H1 (cell line): ENCODE data around the gene RNFT2. TPM values are rescaled to one million over a fixed set of nuclear protein-coding genes. Genes with fewer than 3 reads are reported as not detected.

Experiments used
- CTCF ChIA-PET: fragments of 300-600 bp; sonication (Branson Sonifier 250); formaldehyde crosslinking; loops from one replicate; lab custom pipeline; 2021; ENCODE audit not compliant: partially characterized antibody; lab: Charles Lee
- POLR2A ChIA-PET: fragments of 300-600 bp; sonication (Branson Sonifier 250); formaldehyde crosslinking; loops from one replicate; lab custom pipeline; 2021; ENCODE audit warnings: inconsistent platforms; ENCODE audit not compliant: partially characterized antibody; lab: Charles Lee
- DNase-seq, 2 experiments: peaks; one replicate each; pipeline versions ENCODE4 v3.0.0 to v3.0.0-alpha.2; 2010 to 2022; ENCODE audit warnings: low spot score in 2 of 2, low read depth in 1 of 2, mixed read lengths in 1 of 2
- FAIRE-seq: peaks from 2 replicates; lab custom pipeline; 2011; peaks lifted over from hg19 to GRCh38; lab: Jason Lieb, UNC
- H2AFZ ChIP-seq: 2 replicates; pipeline ENCODE4 v1.8.1; 2012; ENCODE audit warnings: low read length, inconsistent platforms
- H2AK5ac ChIP-seq: 2 replicates; pipeline ENCODE4 v1.6.1; 2013; ENCODE audit warnings: low read depth, low read length
- H2BK120ac ChIP-seq: replicated peaks from 2 replicates; pipeline ENCODE3; 2013; ENCODE audit warnings: low read depth, low read length, inconsistent platforms
- H2BK12ac ChIP-seq: 2 replicates; pipeline ENCODE4 v1.6.1; 2013; ENCODE audit warnings: low read depth, low read length
- H2BK15ac ChIP-seq: 2 replicates; pipeline ENCODE4 v1.6.1; 2013; ENCODE audit warnings: low read length
- H2BK20ac ChIP-seq: 2 replicates; pipeline ENCODE4 v1.6.1; 2013; ENCODE audit warnings: low read length
- H2BK5ac ChIP-seq: 2 replicates; pipeline ENCODE4 v1.6.1; 2013; ENCODE audit warnings: low read depth, low read length
- H3K14ac ChIP-seq: 2 replicates; pipeline ENCODE4 v1.6.1; 2013; ENCODE audit warnings: inconsistent platforms; ENCODE audit not compliant: insufficient read length
- H3K18ac ChIP-seq: 2 replicates; pipeline ENCODE4 v1.6.1; 2013; ENCODE audit warnings: low read length; ENCODE audit errors: extremely low read depth
- H3K23ac ChIP-seq: 2 replicates; pipeline ENCODE4 v1.6.1; 2013; ENCODE audit warnings: inconsistent platforms; ENCODE audit not compliant: insufficient read length
- H3K23me2 ChIP-seq: 2 replicates; pipeline ENCODE4 v1.6.1; 2013; ENCODE audit warnings: low read depth, low read length
- H3K27ac ChIP-seq: 2 replicates; pipeline ENCODE4 v1.6.1; 2011; ENCODE audit warnings: low read depth, low read length, inconsistent platforms
- H3K27me3 ChIP-seq, 4 experiments: replicated peaks in 1 of 4; 1 replicate in 1 of 4; 2 replicates in 3 of 4; pipeline versions ENCODE4 v1.6.1 to v1.8.1; 2011 to 2013; ENCODE audit warnings: low read length in 3 of 4, mild to moderate bottlenecking in 3 of 4, inconsistent platforms in 2 of 4, mixed read lengths in 2 of 4, moderate library complexity in 1 of 4; ENCODE audit not compliant: control insufficient read depth in 3 of 4, insufficient read depth in 3 of 4; ENCODE audit errors: extremely low read depth in 1 of 4
- H3K36me3 ChIP-seq, 4 experiments: 2 replicates each; pipeline versions ENCODE4 v1.6.1 to v1.8.1; 2011 to 2013; ENCODE audit warnings: mild to moderate bottlenecking in 4 of 4, low read length in 3 of 4, moderate library complexity in 2 of 4, control low read depth in 1 of 4, inconsistent platforms in 1 of 4; ENCODE audit not compliant: insufficient read depth in 4 of 4, control insufficient read depth in 2 of 4
- H3K4ac ChIP-seq: replicated peaks from 2 replicates; pipeline ENCODE3; 2013; ENCODE audit warnings: low read length, low read depth, mixed read lengths, inconsistent platforms; ENCODE audit not compliant: insufficient read length
- H3K4me1 ChIP-seq, 4 experiments: replicated peaks in 1 of 4; 1 replicate in 1 of 4; 2 replicates in 3 of 4; pipeline versions ENCODE4 v1.6.1 to v1.8.1; 2011 to 2013; ENCODE audit warnings: low read length in 3 of 4, inconsistent platforms in 2 of 4, mixed read lengths in 1 of 4; ENCODE audit not compliant: insufficient read depth in 4 of 4, control insufficient read depth in 3 of 4
- H3K4me2 ChIP-seq, 2 experiments: 2 replicates each; pipeline versions ENCODE4 v1.6.1 to v1.8.1; 2011 to 2013; ENCODE audit warnings: low read depth in 2 of 2, low read length in 2 of 2, control low read depth in 1 of 2, inconsistent platforms in 1 of 2, mild to moderate bottlenecking in 1 of 2; ENCODE audit not compliant: insufficient read depth in 1 of 2
- H3K4me3 ChIP-seq, 4 experiments: fragments of 200-600, 300-600 bp in 1 of 4; sonication (generic), shearing (Covaris generic), sonication (Bioruptor Twin) in 1 of 4; 2 replicates each; pipeline versions ENCODE4 v1.5.1 to v1.8.1; 2011 to 2016; ENCODE audit warnings: low read length in 4 of 4, low read depth in 3 of 4, control low read depth in 2 of 4, inconsistent platforms in 2 of 4, mild to moderate bottlenecking in 2 of 4, mixed read lengths in 1 of 4, moderate library complexity in 1 of 4; ENCODE audit not compliant: insufficient read depth in 2 of 4; ENCODE audit errors: extremely low read depth in 1 of 4
- H3K56ac ChIP-seq: replicated peaks from 2 replicates; pipeline ENCODE3; 2013; ENCODE audit warnings: low read depth, mild to moderate bottlenecking, mixed read lengths, low read length, inconsistent platforms; ENCODE audit not compliant: insufficient read length
- H3K79me1 ChIP-seq: 2 replicates; pipeline ENCODE4 v1.6.1; 2013; ENCODE audit warnings: low read depth, low read length, control low read depth
- H3K79me2 ChIP-seq, 2 experiments: 2 replicates each; pipeline versions ENCODE4 v1.6.1 to v1.8.1; 2012 to 2013; ENCODE audit warnings: low read length in 2 of 2, mild to moderate bottlenecking in 2 of 2, inconsistent platforms in 1 of 2; ENCODE audit not compliant: insufficient read depth in 2 of 2, control insufficient read depth in 1 of 2
- H3K9ac ChIP-seq, 4 experiments: replicated peaks in 1 of 4; 1 replicate in 1 of 4; 2 replicates in 3 of 4; pipeline versions ENCODE4 v1.6.1 to v1.8.1; 2011 to 2013; ENCODE audit warnings: low read depth in 3 of 4, low read length in 3 of 4, control low read depth in 2 of 4, mild to moderate bottlenecking in 2 of 4, moderate library complexity in 2 of 4, inconsistent platforms in 1 of 4; ENCODE audit errors: extremely low read depth in 1 of 4
- H3K9me3 ChIP-seq, 2 experiments: 2 replicates each; pipeline versions ENCODE4 v1.6.1 to v1.8.1; 2012 to 2013; ENCODE audit warnings: mild to moderate bottlenecking in 2 of 2, moderate library complexity in 2 of 2, control low read depth in 1 of 2, inconsistent platforms in 1 of 2, low read depth in 1 of 2, low read length in 1 of 2, mixed read lengths in 1 of 2; ENCODE audit not compliant: insufficient read depth in 2 of 2
- H4K20me1 ChIP-seq, 2 experiments: replicated peaks in 1 of 2; 2 replicates each; pipeline versions ENCODE3 to v1.8.1; 2011 to 2013; ENCODE audit warnings: inconsistent platforms in 2 of 2, low read length in 2 of 2, mild to moderate bottlenecking in 1 of 2; ENCODE audit not compliant: insufficient read depth in 2 of 2, control insufficient read depth in 1 of 2
- H4K5ac ChIP-seq: 2 replicates; pipeline ENCODE4 v1.6.1; 2013; ENCODE audit warnings: low read length, low read depth, mixed read lengths, inconsistent platforms; ENCODE audit not compliant: insufficient read length
- H4K8ac ChIP-seq: 2 replicates; pipeline ENCODE4 v1.8.0; 2013; ENCODE audit warnings: mild to moderate bottlenecking, moderate library complexity, low read length, inconsistent platforms; ENCODE audit not compliant: insufficient read depth; ENCODE audit errors: extremely low read depth
- H4K91ac ChIP-seq: replicated peaks from 2 replicates; pipeline ENCODE3; 2013; ENCODE audit warnings: low read length, mixed read lengths, inconsistent platforms; ENCODE audit not compliant: insufficient read length
- BACH1 ChIP-seq: IDR thresholded peaks from 2 replicates; pipeline ENCODE4 v1.6.1; 2012; ENCODE audit warnings: low read length, improper control_type of control experiment
- CEBPB ChIP-seq: IDR thresholded peaks from 2 replicates; pipeline ENCODE4 v1.6.1; 2012; ENCODE audit warnings: low read depth, low read length
- JUND ChIP-seq: IDR thresholded peaks from 2 replicates; pipeline ENCODE4 v1.6.1; 2011; ENCODE audit warnings: mild to moderate bottlenecking, improper control_type of control experiment, low read length
- RAD21 ChIP-seq, 2 experiments: IDR thresholded peaks in 1 of 2; conservative IDR thresholded peaks in 1 of 2; 2 replicates each; pipeline ENCODE4 v1.6.1; 2011; ENCODE audit warnings: low read depth in 2 of 2, low read length in 2 of 2, improper control_type of control experiment in 1 of 2, inconsistent platforms in 1 of 2, mild to moderate bottlenecking in 1 of 2, moderate library complexity in 1 of 2
- WGBS, 2 experiments: shearing (Covaris generic) in 1 of 2; methylation state at CpG; one replicate each; pipeline versions ENCODE4 v1.1.6 to v1.1.7; 2013 to 2015; ENCODE audit warnings: low lambda C conversion rate in 2 of 2, mixed read lengths in 2 of 2, inconsistent platforms in 1 of 2, low coverage in 1 of 2, missing lambda C conversion rate in 1 of 2; ENCODE audit not compliant: insufficient replicate concordance in 2 of 2, insufficient coverage in 1 of 2, insufficient read length in 1 of 2; ENCODE audit errors: extremely low coverage in 1 of 2, missing lambda C conversion rate in 1 of 2; 5-methylcytosine and 5-hydroxymethylcytosine counted together
- polyA plus RNA-seq, 7 experiments: library from polyadenylated mRNA; depleted of rRNA in 3 of 7; stranded (reverse) in 5 of 7; unstranded in 2 of 7; fragments of >200 nt in 5 of 7; fragments of 200-250 nt in 2 of 7; gene quantifications; 1 replicate in 5 of 7; 2 replicates in 1 of 7; 4 replicates in 1 of 7; pipeline versions ENCODE4 v1.2.1 to v1.2.3, GENCODE V29; 2011 to 2013; ENCODE audit warnings: missing spikeins in 2 of 7, mixed read lengths in 2 of 7
- total RNA-seq: library from RNA; stranded (reverse); fragmentation: NEBNext Ultra II Directional; extraction: Animal tissue kit (Norgen Biotek cat#: 25700); gene quantifications from 2 replicates; pipeline ENCODE4 v1.2.1, GENCODE V29; 2021

RNFT2 gene
- total and polyA plus RNA-seq, 2 of the 8 experiments (the other 6 are each of a cell fraction or from before 2014, with no cell fraction given) = 14.2 to 33.1 TPM

GRCh38 chr12:116800918-116801317 is 62.8 kb downstream of the RNFT2 start:
- Histone ChIP-seq H2BK120ac (no peak overlapping the region), H3K27ac (no peak overlapping the region), H2AFZ (no peak overlapping the region), H4K20me1 (no peaks in the 10 kb centered on the region), H3K23me2 (no peaks in the 10 kb centered on the region), H3K4me3 (no peak overlapping the region), H3K4me1 (no peaks in the 10 kb centered on the region), H3K36me3 (peaks cover 0 to 8% (median 4%) of the 10 kb centered on the region in 4 experiments; a peak in 3 of 8 replicates), H3K14ac (no peak overlapping the region), H4K91ac (no peak overlapping the region), H3K9ac (no peak overlapping the region), H3K4me2 (no peak overlapping the region), H2BK12ac (no peak overlapping the region), H2BK5ac (no peak overlapping the region), H2BK15ac (no peak overlapping the region), H4K5ac (no peak overlapping the region), H3K79me2 (no peaks in the 10 kb centered on the region), H4K8ac (no peak overlapping the region), H3K9me3 (0 out of 4 replicates have a peak, but pooled peaks cover 0 to 3% of the 10 kb centered on the region in 2 experiments), H3K79me1 (no peaks in the 10 kb centered on the region), H2BK20ac (no peak overlapping the region), H3K56ac (no peak overlapping the region), H3K27me3 (no peaks in the 10 kb centered on the region), H2AK5ac (no peak overlapping the region), H3K23ac (no peak overlapping the region), H3K4ac (no peak overlapping the region), H3K18ac (no peak overlapping the region)
- POLR2A ChIA-PET = interaction anchor here (1.3 kb wide), 1 partner anchor 9 kb away, joined by 4 read pairs; no protein-coding TSS in a partner anchor
- 92% methylated on average over 2 of the region's 2 CpGs; no CpG with 5 or more reads in 1 of the 2 experiments for WGBS, 2 experiments
- CTCF ChIA-PET = interaction anchor here (0.6 to 2.0 kb wide), 2 partner anchors 62 to 82 kb away, joined by 3 to 5 read pairs; no protein-coding TSS in a partner anchor
- no peak for FAIRE-seq
- DNase-seq = no peak
- TF ChIP-seq RAD21 (IDR thresholded peaks at IDR 0.05 in 1 of 2, conservative IDR thresholded peaks at IDR 0.05 in 1 of 2; ENCODE audit: low read depth in 2 of 2, low read length in 2 of 2) = no peak
- no peak for TF ChIP-seq BACH1
- TF ChIP-seq JUND = no peak
- TF ChIP-seq CEBPB = no peak
